Measurements from ENCODE around the gene PRND. TPM values are rescaled to one million over a fixed set of nuclear protein-coding genes. Genes with fewer than 3 reads are reported as not detected.
A peak's percentile ranks its signal among the peaks of the same experiment; 100 is the strongest.

Gene PRND
- total and polyA plus RNA-seq, 2 of the 13 experiments (the other 11 are each of a cell fraction or from before 2014, with no cell fraction given): not detected

DNA sequence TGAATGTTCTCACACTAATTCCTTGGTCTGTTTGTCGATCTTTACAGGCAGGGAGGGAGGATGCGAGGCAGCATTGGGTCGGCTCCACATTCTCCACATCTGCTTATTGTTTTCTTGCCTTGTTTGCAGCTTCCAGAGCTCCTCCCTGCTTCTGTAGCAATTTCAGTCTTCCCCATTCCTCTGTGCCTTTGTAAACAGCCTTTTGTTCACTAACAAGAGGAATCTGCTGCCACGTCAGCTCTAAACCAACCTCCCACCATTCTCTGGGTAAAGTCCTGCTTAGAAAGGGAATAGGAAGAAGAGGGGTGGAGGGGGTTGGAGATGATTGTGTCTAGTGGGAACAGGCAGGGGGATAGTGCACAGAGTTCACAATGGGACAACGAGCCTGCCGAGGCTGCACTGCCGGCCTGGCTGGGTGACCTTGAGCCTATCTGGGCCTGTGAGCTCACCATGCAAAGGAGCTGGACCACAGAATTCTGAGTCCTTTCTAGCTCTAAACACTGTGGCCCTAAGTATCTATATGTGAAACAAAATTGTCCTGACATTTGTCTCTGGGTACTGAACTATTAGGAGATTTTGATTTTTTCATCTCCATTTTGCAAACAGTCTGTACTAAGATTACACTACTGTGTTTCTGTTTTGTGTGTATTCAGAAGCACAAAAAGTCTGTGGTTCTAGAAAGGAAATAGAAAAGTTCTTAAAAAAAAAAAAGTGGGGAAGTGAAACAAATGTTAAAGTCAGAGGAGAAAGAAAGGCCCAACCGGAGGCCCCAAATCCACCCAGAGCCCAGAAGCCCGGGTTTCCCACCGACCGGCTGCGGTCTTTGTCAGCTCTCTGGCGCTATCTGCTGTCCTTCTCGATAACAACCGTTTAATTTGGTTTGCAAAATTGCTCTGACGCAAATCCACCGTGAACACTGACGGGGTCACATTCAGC lies 1.4 kb upstream of the PRND start (continued):
- TF ChIP-seq, protein P1, sequence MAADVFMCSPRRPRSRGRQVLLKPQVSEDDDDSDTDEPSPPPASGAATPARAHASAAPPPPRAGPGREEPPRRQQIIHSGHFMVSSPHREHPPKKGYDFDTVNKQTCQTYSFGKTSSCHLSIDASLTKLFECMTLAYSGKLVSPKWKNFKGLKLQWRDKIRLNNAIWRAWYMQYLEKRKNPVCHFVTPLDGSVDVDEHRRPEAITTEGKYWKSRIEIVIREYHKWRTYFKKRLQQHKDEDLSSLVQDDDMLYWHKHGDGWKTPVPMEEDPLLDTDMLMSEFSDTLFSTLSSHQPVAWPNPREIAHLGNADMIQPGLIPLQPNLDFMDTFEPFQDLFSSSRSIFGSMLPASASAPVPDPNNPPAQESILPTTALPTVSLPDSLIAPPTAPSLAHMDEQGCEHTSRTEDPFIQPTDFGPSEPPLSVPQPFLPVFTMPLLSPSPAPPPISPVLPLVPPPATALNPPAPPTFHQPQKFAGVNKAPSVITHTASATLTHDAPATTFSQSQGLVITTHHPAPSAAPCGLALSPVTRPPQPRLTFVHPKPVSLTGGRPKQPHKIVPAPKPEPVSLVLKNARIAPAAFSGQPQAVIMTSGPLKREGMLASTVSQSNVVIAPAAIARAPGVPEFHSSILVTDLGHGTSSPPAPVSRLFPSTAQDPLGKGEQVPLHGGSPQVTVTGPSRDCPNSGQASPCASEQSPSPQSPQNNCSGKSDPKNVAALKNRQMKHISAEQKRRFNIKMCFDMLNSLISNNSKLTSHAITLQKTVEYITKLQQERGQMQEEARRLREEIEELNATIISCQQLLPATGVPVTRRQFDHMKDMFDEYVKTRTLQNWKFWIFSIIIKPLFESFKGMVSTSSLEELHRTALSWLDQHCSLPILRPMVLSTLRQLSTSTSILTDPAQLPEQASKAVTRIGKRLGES (CRISPR knock-in tag; IDR thresholded peaks at IDR 0.05; ENCODE audit: borderline replicate concordance): no peak
- no peak for TF ChIP-seq RORA (CRISPR knock-in tag; IDR thresholded peaks at IDR 0.05)
- no peak for TF ChIP-seq ZNF577 (CRISPR knock-in tag; IDR thresholded peaks at IDR 0.05; ENCODE audit: borderline replicate concordance, low read depth)
- no peak for TF ChIP-seq ZMYM2 (CRISPR knock-in tag; IDR thresholded peaks at IDR 0.05)
- TF ChIP-seq SCMH1 (CRISPR knock-in tag; IDR thresholded peaks at IDR 0.05; ENCODE audit: borderline replicate concordance): no peak
- no peak for TF ChIP-seq NFRKB (IDR thresholded peaks at IDR 0.05)
- TF ChIP-seq, protein P2, sequence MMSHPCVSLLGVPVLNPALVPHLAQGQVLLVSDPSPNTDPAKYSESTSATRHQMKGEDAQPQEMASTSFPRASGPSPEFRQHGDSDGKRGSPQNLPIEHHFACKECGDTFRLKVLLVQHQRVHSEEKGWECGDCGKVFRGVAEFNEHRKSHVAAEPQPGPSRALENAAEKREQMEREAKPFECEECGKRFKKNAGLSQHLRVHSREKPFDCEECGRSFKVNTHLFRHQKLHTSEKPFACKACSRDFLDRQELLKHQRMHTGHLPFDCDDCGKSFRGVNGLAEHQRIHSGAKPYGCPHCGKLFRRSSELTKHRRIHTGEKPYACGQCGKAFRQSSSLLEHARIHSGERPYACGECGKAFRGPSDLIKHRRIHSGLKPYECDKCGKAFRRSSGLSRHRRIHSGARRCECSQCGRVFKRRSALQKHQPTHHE (CRISPR knock-in tag; IDR thresholded peaks at IDR 0.05; ENCODE audit: borderline replicate concordance): 0 out of 2 replicates have a peak, but pooled peaks have one; percentile 46
- TF ChIP-seq IRX3 (CRISPR knock-in tag; IDR thresholded peaks at IDR 0.05; ENCODE audit: borderline replicate concordance, low read depth): no peak
- TF ChIP-seq, protein P3, sequence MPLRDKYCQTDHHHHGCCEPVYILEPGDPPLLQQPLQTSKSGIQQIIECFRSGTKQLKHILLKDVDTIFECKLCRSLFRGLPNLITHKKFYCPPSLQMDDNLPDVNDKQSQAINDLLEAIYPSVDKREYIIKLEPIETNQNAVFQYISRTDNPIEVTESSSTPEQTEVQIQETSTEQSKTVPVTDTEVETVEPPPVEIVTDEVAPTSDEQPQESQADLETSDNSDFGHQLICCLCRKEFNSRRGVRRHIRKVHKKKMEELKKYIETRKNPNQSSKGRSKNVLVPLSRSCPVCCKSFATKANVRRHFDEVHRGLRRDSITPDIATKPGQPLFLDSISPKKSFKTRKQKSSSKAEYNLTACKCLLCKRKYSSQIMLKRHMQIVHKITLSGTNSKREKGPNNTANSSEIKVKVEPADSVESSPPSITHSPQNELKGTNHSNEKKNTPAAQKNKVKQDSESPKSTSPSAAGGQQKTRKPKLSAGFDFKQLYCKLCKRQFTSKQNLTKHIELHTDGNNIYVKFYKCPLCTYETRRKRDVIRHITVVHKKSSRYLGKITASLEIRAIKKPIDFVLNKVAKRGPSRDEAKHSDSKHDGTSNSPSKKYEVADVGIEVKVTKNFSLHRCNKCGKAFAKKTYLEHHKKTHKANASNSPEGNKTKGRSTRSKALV (CRISPR knock-in tag; IDR thresholded peaks at IDR 0.05): 0 out of 2 replicates have a peak, but pooled peaks have one; percentile 10
- TF ChIP-seq, protein P4, sequence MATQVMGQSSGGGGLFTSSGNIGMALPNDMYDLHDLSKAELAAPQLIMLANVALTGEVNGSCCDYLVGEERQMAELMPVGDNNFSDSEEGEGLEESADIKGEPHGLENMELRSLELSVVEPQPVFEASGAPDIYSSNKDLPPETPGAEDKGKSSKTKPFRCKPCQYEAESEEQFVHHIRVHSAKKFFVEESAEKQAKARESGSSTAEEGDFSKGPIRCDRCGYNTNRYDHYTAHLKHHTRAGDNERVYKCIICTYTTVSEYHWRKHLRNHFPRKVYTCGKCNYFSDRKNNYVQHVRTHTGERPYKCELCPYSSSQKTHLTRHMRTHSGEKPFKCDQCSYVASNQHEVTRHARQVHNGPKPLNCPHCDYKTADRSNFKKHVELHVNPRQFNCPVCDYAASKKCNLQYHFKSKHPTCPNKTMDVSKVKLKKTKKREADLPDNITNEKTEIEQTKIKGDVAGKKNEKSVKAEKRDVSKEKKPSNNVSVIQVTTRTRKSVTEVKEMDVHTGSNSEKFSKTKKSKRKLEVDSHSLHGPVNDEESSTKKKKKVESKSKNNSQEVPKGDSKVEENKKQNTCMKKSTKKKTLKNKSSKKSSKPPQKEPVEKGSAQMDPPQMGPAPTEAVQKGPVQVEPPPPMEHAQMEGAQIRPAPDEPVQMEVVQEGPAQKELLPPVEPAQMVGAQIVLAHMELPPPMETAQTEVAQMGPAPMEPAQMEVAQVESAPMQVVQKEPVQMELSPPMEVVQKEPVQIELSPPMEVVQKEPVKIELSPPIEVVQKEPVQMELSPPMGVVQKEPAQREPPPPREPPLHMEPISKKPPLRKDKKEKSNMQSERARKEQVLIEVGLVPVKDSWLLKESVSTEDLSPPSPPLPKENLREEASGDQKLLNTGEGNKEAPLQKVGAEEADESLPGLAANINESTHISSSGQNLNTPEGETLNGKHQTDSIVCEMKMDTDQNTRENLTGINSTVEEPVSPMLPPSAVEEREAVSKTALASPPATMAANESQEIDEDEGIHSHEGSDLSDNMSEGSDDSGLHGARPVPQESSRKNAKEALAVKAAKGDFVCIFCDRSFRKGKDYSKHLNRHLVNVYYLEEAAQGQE (IDR thresholded peaks at IDR 0.05; ENCODE audit: borderline replicate concordance in 1 of 2, low read depth in 1 of 2, low read length in 2 of 2): no peak
- 0 out of 2 replicates have a peak, but pooled peaks have one; percentile 44 for TF ChIP-seq ZMAT3 (CRISPR knock-in tag; conservative IDR thresholded peaks at IDR 0.05)
- no peak for TF ChIP-seq TAF15 (IDR thresholded peaks at IDR 0.05; ENCODE audit: low read depth, low read length, poor library complexity, severe bottlenecking)
- peak; percentile 76; the same call in 1 of the 2 replicates for TF ChIP-seq NFATC3 (CRISPR knock-in tag; IDR thresholded peaks at IDR 0.05)
- TF ChIP-seq POLR2G (IDR thresholded peaks at IDR 0.05; ENCODE audit: low read depth, low read length): no peak
- TF ChIP-seq PAWR (CRISPR knock-in tag; IDR thresholded peaks at IDR 0.05; ENCODE audit: borderline replicate concordance): no peak

Data from HepG2 (cell line).